PC-9 (cell line): ENCODE results near the gene CAPN5. TPM values are rescaled to one million over a fixed set of nuclear protein-coding genes. Genes with fewer than 3 reads are reported as not detected.

Experiments used
- BruUV-seq: library from RNA; stranded (reverse); fragments of 400-500 nt; replicated peaks from 2 replicates; lab custom pipeline; 2021; lab: Mats Ljungman, UMichigan
- CTCF ChIA-PET: fragments of 300-600 bp; sonication (Branson Sonifier 250); formaldehyde crosslinking; loops from one replicate; lab custom pipeline; 2022; ENCODE audit warnings: antibody characterized with exemption; lab: Charles Lee
- POLR2A ChIA-PET: fragments of 300-600 bp; sonication (Branson Sonifier 250); formaldehyde crosslinking; loops from one replicate; lab custom pipeline; 2022; ENCODE audit warnings: antibody characterized with exemption; ENCODE audit not compliant: unreplicated experiment; lab: Charles Lee
- DNase-seq, 2 experiments: peaks; one replicate each; pipeline versions ENCODE4 v3.0.0 to v3.0.0-alpha.2; 2015 to 2022; ENCODE audit warnings: mixed read lengths in 1 of 2
- H2AFZ ChIP-seq: fragments of 200-600 bp; sonication (generic); 2 replicates; pipeline ENCODE4 v1.8.1; 2017; ENCODE audit warnings: antibody characterized with exemption
- H3F3A ChIP-seq: fragments of 200-600 bp; sonication (generic); 2 replicates; pipeline ENCODE4 v1.8.1; 2017; ENCODE audit warnings: antibody characterized with exemption, mild to moderate bottlenecking, low read depth; ENCODE audit not compliant: insufficient read depth
- H3K27ac ChIP-seq: fragments of 200-600 bp; sonication (generic); 2 replicates; pipeline ENCODE4 v1.6.1; 2016; ENCODE audit warnings: mixed run types
- H3K27me3 ChIP-seq: fragments of 200-600 bp; sonication (generic); 2 replicates; pipeline ENCODE4 v1.6.1; 2016; ENCODE audit warnings: low read depth, mixed run types; ENCODE audit not compliant: insufficient read depth
- H3K36me3 ChIP-seq: fragments of 200-600 bp; sonication (generic); 2 replicates; pipeline ENCODE4 v1.6.1; 2016; ENCODE audit warnings: low read depth, mixed run types
- H3K4me1 ChIP-seq: fragments of 200-600 bp; sonication (generic); replicated peaks from 2 replicates; pipeline ENCODE4 v1.6.1; 2016; ENCODE audit warnings: mixed run types; ENCODE audit not compliant: insufficient read depth
- H3K4me2 ChIP-seq: fragments of 200-600 bp; sonication (generic); 2 replicates; pipeline ENCODE4 v1.6.1; 2017; ENCODE audit warnings: mixed run types
- H3K4me3 ChIP-seq: fragments of 200-600 bp; sonication (generic); 2 replicates; pipeline ENCODE4 v1.6.1; 2016; ENCODE audit warnings: mixed run types
- H3K79me2 ChIP-seq: fragments of 200-600 bp; sonication (generic); 2 replicates; pipeline ENCODE4 v1.6.1; 2017; ENCODE audit warnings: low read depth, mixed run types
- H3K9me2 ChIP-seq: fragments of 200-600 bp; sonication (generic); 2 replicates; pipeline ENCODE4 v1.8.1; 2017; ENCODE audit warnings: mild to moderate bottlenecking; ENCODE audit not compliant: insufficient read depth
- H3K9me3 ChIP-seq: fragments of 200-600 bp; sonication (generic); 2 replicates; pipeline ENCODE4 v1.8.1; 2016; ENCODE audit warnings: low read depth; ENCODE audit not compliant: insufficient read depth
- H4K20me1 ChIP-seq: fragments of 200-600 bp; sonication (generic); 2 replicates; pipeline ENCODE4 v1.8.1; 2017; ENCODE audit not compliant: insufficient read depth
- EZH2 ChIP-seq: fragments of 200-600 bp; sonication (generic); IDR thresholded peaks from 2 replicates; pipeline ENCODE4 v1.8.0; 2017; ENCODE audit warnings: antibody characterized with exemption, low read depth
- intact Hi-C: fragments of 100-400 bp; cut with micrococcal nuclease; formaldehyde crosslinking; loops from one replicate; pipeline ENCODE4 v1.10.0; 2022; ENCODE audit not compliant: unreplicated experiment
- total RNA-seq: library from RNA; stranded (reverse); gene quantifications from 2 replicates; pipeline ENCODE4 v1.2.3, GENCODE V29; 2021
- TF ChIP-seq, protein P1 (sequence below): fragments of 200-600 bp; sonication (generic); conservative IDR thresholded peaks from 2 replicates; pipeline ENCODE4 v1.6.1; 2017; ENCODE audit warnings: mixed run types, antibody characterized with exemption, mild to moderate bottlenecking, moderate library complexity

Gene CAPN5
- total RNA-seq, 1 experiment from 2014 or later = 9.9 TPM

DNA sequence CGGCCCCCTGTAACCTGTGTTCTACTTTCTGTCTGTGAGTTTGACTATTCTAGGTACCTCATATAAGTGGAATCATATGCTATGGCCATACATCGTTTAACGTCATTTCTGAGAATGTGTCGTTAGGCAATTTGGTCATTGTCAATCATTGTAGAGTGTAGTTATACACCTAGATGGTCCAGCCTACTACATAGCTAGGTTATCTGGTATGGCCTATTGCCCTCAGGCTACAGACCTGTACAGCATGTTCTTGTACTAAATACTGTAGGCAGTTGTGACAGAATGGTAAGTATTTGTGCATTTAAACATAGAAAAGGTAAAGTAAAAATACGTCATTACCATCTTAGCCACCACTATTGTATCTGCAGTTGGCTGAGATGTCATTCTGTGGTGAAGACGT is 96.5 kb downstream of the CAPN5 start:
- POLR2A ChIA-PET = no interaction called here
- H3K79me2 ChIP-seq = no peaks in the 10 kb centered on the region
- BruUV-seq = no TSS peak

DNA sequence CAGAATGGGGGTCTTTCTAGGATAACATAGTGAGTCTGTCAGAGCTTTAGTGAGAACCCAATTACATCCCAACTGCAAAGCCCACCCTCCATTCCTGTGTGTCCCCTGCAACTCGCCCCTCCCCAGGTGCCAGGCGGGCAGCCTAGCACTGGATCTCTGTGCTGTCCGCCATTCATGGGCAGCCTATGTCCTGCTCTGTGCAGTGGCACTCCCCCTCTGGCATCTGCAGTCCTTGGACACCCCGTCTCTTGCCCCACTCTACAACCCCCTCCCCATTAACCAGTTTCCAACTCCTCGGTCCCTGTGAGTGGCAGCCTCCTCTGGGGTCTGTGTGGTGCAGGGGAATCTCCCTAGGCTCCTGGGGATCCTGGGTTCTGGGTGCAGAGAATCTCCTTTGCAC is 98.3 kb downstream of the CAPN5 start:
- Histone ChIP-seq H3K27me3 (peaks cover 74% of the 10 kb centered on the region), H3K36me3 (no peaks in the 10 kb centered on the region), H3K27ac (no peak overlapping the region), H3K9me3 (no peaks in the 10 kb centered on the region), H3K4me2 (no peak overlapping the region), H3K79me2 (no peaks in the 10 kb centered on the region), H3K4me1 (peaks cover 4% of the 10 kb centered on the region; the same call in 1 of the 2 replicates), H4K20me1 (no peaks in the 10 kb centered on the region), H3K9me2 (no peaks in the 10 kb centered on the region), H3F3A (no peaks in the 10 kb centered on the region), H2AFZ (no peak overlapping the region), H3K4me3 (no peak overlapping the region)
- no peak for DNase-seq
- POLR2A ChIA-PET = no interaction called here
- CTCF ChIA-PET = no interaction called here
- intact Hi-C loops = no loop called here
- no TSS peak for BruUV-seq
- TF ChIP-seq, protein P1, sequence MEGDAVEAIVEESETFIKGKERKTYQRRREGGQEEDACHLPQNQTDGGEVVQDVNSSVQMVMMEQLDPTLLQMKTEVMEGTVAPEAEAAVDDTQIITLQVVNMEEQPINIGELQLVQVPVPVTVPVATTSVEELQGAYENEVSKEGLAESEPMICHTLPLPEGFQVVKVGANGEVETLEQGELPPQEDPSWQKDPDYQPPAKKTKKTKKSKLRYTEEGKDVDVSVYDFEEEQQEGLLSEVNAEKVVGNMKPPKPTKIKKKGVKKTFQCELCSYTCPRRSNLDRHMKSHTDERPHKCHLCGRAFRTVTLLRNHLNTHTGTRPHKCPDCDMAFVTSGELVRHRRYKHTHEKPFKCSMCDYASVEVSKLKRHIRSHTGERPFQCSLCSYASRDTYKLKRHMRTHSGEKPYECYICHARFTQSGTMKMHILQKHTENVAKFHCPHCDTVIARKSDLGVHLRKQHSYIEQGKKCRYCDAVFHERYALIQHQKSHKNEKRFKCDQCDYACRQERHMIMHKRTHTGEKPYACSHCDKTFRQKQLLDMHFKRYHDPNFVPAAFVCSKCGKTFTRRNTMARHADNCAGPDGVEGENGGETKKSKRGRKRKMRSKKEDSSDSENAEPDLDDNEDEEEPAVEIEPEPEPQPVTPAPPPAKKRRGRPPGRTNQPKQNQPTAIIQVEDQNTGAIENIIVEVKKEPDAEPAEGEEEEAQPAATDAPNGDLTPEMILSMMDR = no peak
- TF ChIP-seq EZH2 = no peak

More for the DNA sequence above, 96.5 kb downstream of the CAPN5 start:
- no peak overlapping the region for H3K4me2 ChIP-seq
- no peaks in the 10 kb centered on the region for H3K9me3 ChIP-seq
- H3K27ac ChIP-seq = no peak overlapping the region
- no peaks in the 10 kb centered on the region for H3K4me1 ChIP-seq
- no peak overlapping the region for H3K4me3 ChIP-seq
- H4K20me1 ChIP-seq = no peaks in the 10 kb centered on the region
- DNase-seq = no peak
- peaks cover 91% of the 10 kb centered on the region for H3K27me3 ChIP-seq
- no peak overlapping the region for H2AFZ ChIP-seq
- CTCF ChIA-PET = no interaction called here
- intact Hi-C loops = no loop called here
- no peaks in the 10 kb centered on the region for H3K9me2 ChIP-seq
- H3K36me3 ChIP-seq = no peaks in the 10 kb centered on the region
- no peaks in the 10 kb centered on the region for H3F3A ChIP-seq
- no peak for TF ChIP-seq EZH2
- TF ChIP-seq, protein P1 = no peak

DNA sequence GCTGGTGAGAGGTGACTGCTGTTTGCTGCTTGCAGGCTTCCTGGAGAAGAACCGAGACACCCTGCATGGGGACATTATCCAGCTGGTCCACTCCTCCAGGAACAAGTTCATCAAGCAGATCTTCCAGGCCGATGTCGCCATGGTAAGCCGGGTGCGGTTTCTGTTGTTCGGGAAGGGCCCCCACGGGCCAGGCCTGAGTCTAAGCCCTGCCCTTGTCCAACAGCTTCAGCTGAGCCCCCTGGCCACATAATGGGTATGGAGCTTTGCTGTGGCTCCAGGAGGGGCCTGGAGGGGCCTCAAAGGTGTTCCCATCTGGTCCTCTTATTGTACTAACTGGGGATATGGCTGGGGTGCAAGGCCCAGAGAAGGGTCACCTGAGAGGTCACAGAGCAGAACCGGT is 99.2 kb downstream of the CAPN5 start:
- Histone ChIP-seq H3K4me1 (peaks cover 8% of the 10 kb centered on the region; the same call in 1 of the 2 replicates), H3K79me2 (no peaks in the 10 kb centered on the region), H3K9me2 (no peaks in the 10 kb centered on the region), H3K36me3 (no peaks in the 10 kb centered on the region), H3K27ac (no peak overlapping the region), H4K20me1 (no peaks in the 10 kb centered on the region), H3K4me3 (no peak overlapping the region), H3K9me3 (no peaks in the 10 kb centered on the region), H3K4me2 (no peak overlapping the region), H3F3A (no peaks in the 10 kb centered on the region), H3K27me3 (peaks cover 65% of the 10 kb centered on the region), H2AFZ (no peak overlapping the region)
- TF ChIP-seq, protein P1 = no peak
- no peak for TF ChIP-seq EZH2
- intact Hi-C loops = no loop called here
- ChIA-PET POLR2A (no interaction called here), CTCF (interaction anchor here (0.6 kb wide), 1 partner anchor 545 kb away, joined by 5 read pairs; no protein-coding TSS in a partner anchor)
- no peak for DNase-seq
- BruUV-seq = no TSS peak
